ENCODE results near the gene FDPS.

FDPS gene

GRCh38 chr1:155308493-155309422, at the start of gene FDPS:
Gene FDPS (plus strand): TSS chr1:155308866. CDS start chr1:155309790, 924 bp downstream.
- H3K4me1 Mint-ChIP-seq: peaks cover 6% of the 10 kb centered on the region
- peak; percentile 95 for ATAC-seq (ENCODE audit: low read depth)
- no peaks in the 10 kb centered on the region for H3K27me3 Mint-ChIP-seq
- peak within 1 kb of the TSS; percentile 94 for H3K27ac Mint-ChIP-seq
- no peaks in the 10 kb centered on the region for H3K9me3 Mint-ChIP-seq
- H3K36me3 Mint-ChIP-seq: peaks cover 13% of the 10 kb centered on the region
- peak within 1 kb of the TSS; percentile 94 for H3K4me3 Mint-ChIP-seq
- peak; percentile 82 to 93 for DNase-seq (ENCODE audit: low spot score in 2 of 2)

- Mint-ChIP-seq H3K4me3 (peak overlapping the region; percentile 19), H3K36me3 (peaks cover 23% of the 10 kb centered on the region), H3K27me3 (no peaks in the 10 kb centered on the region), H3K9me3 (no peaks in the 10 kb centered on the region), H3K4me1 (peaks cover 30% of the 10 kb centered on the region), H3K27ac (peak overlapping the region; percentile 25)
- no peak for DNase-seq (ENCODE audit: low spot score in 2 of 2)
- ATAC-seq (ENCODE audit: low read depth): no peak
These were observed 48.4 kb upstream of the FDPS start for GRCh38 chr1:155260276-155260675.

- Mint-ChIP-seq H3K9me3 (no peaks in the 10 kb centered on the region), H3K27me3 (no peaks in the 10 kb centered on the region), H3K4me1 (peaks cover 23% of the 10 kb centered on the region), H3K36me3 (peaks cover 27% of the 10 kb centered on the region), H3K27ac (peak overlapping the region; percentile 78), H3K4me3 (peak overlapping the region; percentile 92)
- DNase-seq (ENCODE audit: low spot score in 2 of 2) (no peak), ATAC-seq (ENCODE audit: low read depth) (no peak)
These were observed 47.2 kb upstream of the FDPS start for GRCh38 chr1:155261493-155261851.

GRCh38 chr1:155261852-155262673, 46.6 kb upstream of the FDPS start, which contains the start of gene SCAMP3:
Gene SCAMP3 (minus strand): TSS chr1:155262360. CDS start chr1:155262151, 209 bp downstream.
- H3K4me1 Mint-ChIP-seq: peaks cover 17% of the 10 kb centered on the region
- no peaks in the 10 kb centered on the region for H3K9me3 Mint-ChIP-seq
- H3K36me3 Mint-ChIP-seq: peaks cover 27% of the 10 kb centered on the region
- ATAC-seq (ENCODE audit: low read depth): peak; percentile 99
- peak within 1 kb of the TSS; percentile 78 for H3K27ac Mint-ChIP-seq
- peak within 1 kb of the TSS; percentile 92 for H3K4me3 Mint-ChIP-seq
- peak; percentile 72 to 74 for DNase-seq (ENCODE audit: low spot score in 2 of 2)
- H3K27me3 Mint-ChIP-seq: no peaks in the 10 kb centered on the region

DNA sequence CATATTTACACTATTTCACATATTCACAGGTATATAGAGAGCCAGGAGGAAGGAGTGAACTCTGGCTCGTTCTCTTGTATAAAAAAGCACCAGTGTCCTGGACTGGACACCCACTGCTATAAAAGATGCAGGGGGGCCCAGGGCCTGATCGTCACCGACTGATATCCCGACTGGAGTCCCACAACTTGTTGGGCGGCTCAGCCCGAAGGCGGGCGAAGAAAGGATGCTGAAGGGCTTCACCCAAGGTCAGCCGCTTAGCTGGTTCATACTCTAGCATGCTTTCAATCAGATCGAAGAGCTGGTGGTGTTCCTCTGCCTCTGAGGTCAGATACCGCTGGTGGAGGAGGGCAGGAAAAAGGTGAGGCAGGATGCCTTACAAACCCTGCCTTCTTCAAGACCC, 45.6 kb upstream of the FDPS start:
- peak overlapping the region; percentile 78 for H3K27ac Mint-ChIP-seq
- ATAC-seq (ENCODE audit: low read depth): no peak

GRCh38 chr1:155266553-155266952, 42.1 kb upstream of the FDPS start:
- no peak overlapping the region for H3K27ac Mint-ChIP-seq
- no peak for DNase-seq (ENCODE audit: low spot score in 2 of 2)
- H3K36me3 Mint-ChIP-seq: peaks cover 25% of the 10 kb centered on the region
- H3K9me3 Mint-ChIP-seq: no peaks in the 10 kb centered on the region
- H3K4me3 Mint-ChIP-seq: no peak overlapping the region
- H3K27me3 Mint-ChIP-seq: no peaks in the 10 kb centered on the region
- no peak for ATAC-seq (ENCODE audit: low read depth)
- peaks cover 10% of the 10 kb centered on the region for H3K4me1 Mint-ChIP-seq

More for the DNA sequence above, 45.6 kb upstream of the FDPS start:
- Mint-ChIP-seq H3K9me3 (no peaks in the 10 kb centered on the region), H3K36me3 (peaks cover 24% of the 10 kb centered on the region), H3K27me3 (no peaks in the 10 kb centered on the region), H3K4me3 (peak overlapping the region; percentile 92), H3K4me1 (peaks cover 18% of the 10 kb centered on the region)
- no peak for DNase-seq (ENCODE audit: low spot score in 2 of 2)

DNA sequence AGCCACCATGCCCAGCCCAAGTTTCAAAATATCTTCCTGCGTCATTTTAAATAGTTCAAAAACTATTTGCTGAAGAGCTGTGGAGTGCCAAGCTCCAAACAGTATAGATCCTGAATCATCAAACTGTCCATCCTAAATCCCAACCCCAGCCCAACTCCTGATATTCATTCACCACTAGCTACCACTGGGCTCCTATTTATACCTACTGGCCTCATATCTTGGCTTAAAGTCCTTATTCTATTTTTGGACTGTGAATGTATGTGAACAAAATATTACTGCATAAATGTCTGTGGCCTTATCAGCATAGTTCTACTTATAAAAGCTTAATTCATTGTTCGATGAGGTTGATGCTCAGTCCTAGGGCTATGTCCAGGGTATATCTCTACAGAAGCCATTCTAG, 41.3 kb upstream of the FDPS start:
- peaks cover 10% of the 10 kb centered on the region for H3K4me1 Mint-ChIP-seq
- DNase-seq (ENCODE audit: low spot score in 2 of 2) (no peak), ATAC-seq (ENCODE audit: low read depth) (no peak)
- peaks cover 25% of the 10 kb centered on the region for H3K36me3 Mint-ChIP-seq
- H3K4me3 Mint-ChIP-seq: no peak overlapping the region
- no peaks in the 10 kb centered on the region for H3K9me3 Mint-ChIP-seq
- H3K27me3 Mint-ChIP-seq: no peaks in the 10 kb centered on the region
- no peak overlapping the region for H3K27ac Mint-ChIP-seq

DNA sequence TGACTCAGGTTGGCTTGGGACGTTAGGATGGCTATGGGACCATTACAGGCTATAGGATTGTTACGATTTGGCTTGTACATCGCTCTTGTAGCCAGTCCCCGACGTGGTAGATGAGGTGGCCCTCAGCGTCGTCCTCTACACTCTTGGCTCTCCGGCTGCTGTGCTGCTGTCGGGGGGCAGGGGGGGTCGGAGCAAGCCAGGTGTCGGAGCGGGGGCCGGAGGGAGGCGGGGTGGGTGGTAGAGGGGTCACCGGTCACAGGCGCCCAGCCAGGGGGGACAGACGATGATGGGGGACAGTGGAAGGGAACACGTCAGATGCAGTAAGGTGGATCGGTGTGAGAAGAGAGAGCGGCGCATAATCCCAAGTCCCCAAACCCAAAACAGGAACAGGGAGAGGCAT, 40.0 kb upstream of the FDPS start:
- Mint-ChIP-seq H3K27ac (no peak overlapping the region), H3K36me3 (peaks cover 30% of the 10 kb centered on the region), H3K4me3 (no peak overlapping the region), H3K27me3 (no peaks in the 10 kb centered on the region), H3K9me3 (no peaks in the 10 kb centered on the region), H3K4me1 (peaks cover 19% of the 10 kb centered on the region)
- no peak for DNase-seq (ENCODE audit: low spot score in 2 of 2)
- ATAC-seq (ENCODE audit: low read depth): no peak

DNA sequence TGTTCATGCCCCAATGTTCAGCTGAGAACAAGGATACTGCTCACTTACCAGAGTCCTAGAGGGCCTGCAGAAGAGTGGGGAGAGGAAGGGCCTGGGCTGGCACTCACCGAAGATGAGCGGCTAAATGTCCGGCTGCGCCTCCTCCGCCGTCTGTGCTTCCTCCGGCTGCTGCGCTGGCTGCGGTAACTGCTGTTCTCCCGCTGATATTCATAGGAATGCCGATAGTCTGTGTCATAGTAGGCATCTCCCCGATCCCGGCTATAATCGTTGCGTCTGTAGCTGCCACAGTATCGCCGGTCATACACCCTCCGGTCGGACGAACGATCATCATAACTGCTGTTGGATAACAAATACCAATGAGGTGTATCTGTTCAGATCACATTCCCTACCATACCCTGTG, 39.3 kb upstream of the FDPS start:
- no peak overlapping the region for H3K27ac Mint-ChIP-seq

DNA sequence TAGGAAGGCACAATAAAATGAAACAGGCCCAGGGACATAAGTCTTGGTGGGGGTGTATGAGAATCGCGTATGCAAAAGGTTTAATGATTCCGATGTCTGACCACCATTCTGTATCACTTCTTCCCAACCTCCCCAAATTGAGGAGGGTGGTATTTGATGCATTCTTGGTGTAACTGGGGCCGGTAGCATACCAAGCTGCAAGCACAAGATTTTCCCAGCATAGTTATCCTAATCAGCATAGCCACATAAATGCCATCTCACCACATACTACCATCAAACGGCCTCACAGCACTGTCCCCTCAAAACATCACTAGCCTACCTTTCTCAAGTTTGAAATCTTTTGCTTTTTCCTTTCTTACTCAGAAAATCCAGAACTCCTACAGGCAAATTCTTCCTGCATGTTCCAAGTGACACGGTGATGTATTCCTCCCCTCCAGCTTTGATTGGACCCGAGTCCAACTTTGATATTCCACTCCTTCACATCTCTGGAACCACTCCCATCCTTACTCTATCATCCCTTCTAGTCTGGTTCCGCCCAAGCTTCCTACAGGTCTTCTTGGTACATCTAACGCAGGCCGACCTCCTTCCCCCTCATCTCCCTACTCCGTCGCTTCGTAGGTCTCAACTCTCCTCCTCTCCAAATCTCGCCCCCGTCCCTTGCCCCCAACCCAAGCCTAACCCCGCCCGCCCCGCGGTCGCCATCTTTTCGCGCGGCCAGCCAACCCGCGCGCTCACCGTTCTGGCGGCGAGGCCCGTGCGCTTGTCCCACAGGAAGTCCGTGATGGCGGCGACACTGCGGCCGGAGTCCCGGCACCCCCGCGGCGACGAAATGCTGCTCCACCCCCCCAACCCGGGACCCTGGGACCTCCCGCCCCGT, 36.0 kb upstream of the FDPS start:
- Mint-ChIP-seq H3K9me3 (no peaks in the 10 kb centered on the region), H3K4me3 (peak overlapping the region; percentile 92), H3K27me3 (no peaks in the 10 kb centered on the region), H3K36me3 (peaks cover 16% of the 10 kb centered on the region), H3K4me1 (peaks cover 35% of the 10 kb centered on the region), H3K27ac (peak overlapping the region; percentile 93)
- no peak for DNase-seq (ENCODE audit: low spot score in 2 of 2)
- peak; percentile 22 for ATAC-seq (ENCODE audit: low read depth)

More for the DNA sequence above, 39.3 kb upstream of the FDPS start:
- Mint-ChIP-seq H3K36me3 (peaks cover 25% of the 10 kb centered on the region), H3K9me3 (no peaks in the 10 kb centered on the region), H3K4me1 (peaks cover 22% of the 10 kb centered on the region), H3K27me3 (no peaks in the 10 kb centered on the region), H3K4me3 (no peak overlapping the region)
- DNase-seq (ENCODE audit: low spot score in 2 of 2): no peak
- ATAC-seq (ENCODE audit: low read depth): no peak

DNA sequence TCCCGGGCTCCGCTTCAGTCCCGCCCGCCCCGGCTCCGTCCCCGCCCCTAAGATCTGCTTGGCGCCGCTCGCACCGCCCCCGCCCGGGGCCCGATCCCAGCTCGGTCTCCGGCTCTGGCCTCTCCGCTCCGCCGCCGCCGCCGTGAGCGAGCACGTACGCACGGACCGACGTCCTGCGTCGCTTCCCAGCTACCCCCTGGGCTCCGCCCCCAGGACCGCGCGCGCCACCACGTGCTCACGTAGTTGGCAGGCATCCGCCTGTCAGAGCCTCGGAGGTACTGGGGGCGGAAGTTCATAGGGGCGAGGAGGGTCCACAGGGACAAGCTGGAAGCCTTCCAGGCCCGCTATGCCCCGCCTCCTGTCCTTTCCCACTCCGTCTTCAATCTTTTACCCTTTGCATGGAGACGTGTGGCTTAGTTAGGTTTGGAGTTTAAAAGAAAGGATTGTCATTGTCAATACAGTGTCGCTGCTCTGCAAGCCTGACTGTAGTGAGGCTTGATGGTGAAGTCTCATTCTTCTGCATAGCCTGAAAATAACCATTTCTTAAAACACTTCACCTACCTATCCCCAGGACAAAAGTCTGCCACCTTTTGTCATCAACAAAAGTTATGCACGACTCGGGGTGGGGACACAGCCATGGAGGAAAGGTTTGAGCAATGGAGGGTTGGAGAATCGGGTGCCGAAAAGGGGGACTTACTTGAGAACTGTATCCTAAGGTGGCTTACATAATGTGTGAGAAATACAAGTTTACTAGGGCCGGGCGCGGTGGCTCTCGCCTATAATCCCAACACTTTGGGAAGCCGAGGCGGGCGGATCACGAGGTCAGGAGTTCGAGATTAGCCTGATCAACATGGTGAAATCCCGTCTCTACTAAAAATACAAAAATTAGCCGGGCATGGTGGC, 35.1 kb upstream of the FDPS start, which contains the start of gene CLK2:
Gene CLK2, minus strand, starts transcription at position 162 of the 903 bp plus-strand sequence. CDS start 2,527 bp downstream, outside the sequence.
- H3K4me1 Mint-ChIP-seq: peaks cover 37% of the 10 kb centered on the region
- peaks cover 13% of the 10 kb centered on the region for H3K36me3 Mint-ChIP-seq
- no peaks in the 10 kb centered on the region for H3K27me3 Mint-ChIP-seq

GRCh38 chr1:155277070-155277901, 31.4 kb upstream of the FDPS start, which contains the start of gene HCN3:
Gene HCN3 (plus strand): TSS chr1:155277463. CDS start chr1:155277591, 128 bp downstream.
- DNase-seq (ENCODE audit: low spot score in 2 of 2) (peak; percentile 85), ATAC-seq (ENCODE audit: low read depth) (peak; percentile 53)
- Mint-ChIP-seq H3K9me3 (no peaks in the 10 kb centered on the region), H3K27me3 (no peaks in the 10 kb centered on the region), H3K4me1 (peaks cover 32% of the 10 kb centered on the region), H3K4me3 (peak within 1 kb of the TSS; percentile 87), H3K27ac (no peak within 1 kb of the TSS), H3K36me3 (peaks cover 5% of the 10 kb centered on the region)

More for the DNA sequence above, 35.1 kb upstream of the FDPS start, which contains the start of gene CLK2:
- no peaks in the 10 kb centered on the region for H3K9me3 Mint-ChIP-seq
- H3K4me3 Mint-ChIP-seq: peak within 1 kb of the TSS; percentile 92
- peak within 1 kb of the TSS; percentile 93 for H3K27ac Mint-ChIP-seq
- DNase-seq (ENCODE audit: low spot score in 2 of 2) (peak; percentile 88 to 90), ATAC-seq (ENCODE audit: low read depth) (peak; percentile 85)

All from memory B cell (primary cell).